Glutamatergic neuron (in vitro differentiated cells): Measurements from ENCODE around the gene CMSS1. TPM values are rescaled to one million over a fixed set of nuclear protein-coding genes. Genes with fewer than 3 reads are reported as not detected.

Source experiments
- DNase-seq: peaks from one replicate; pipeline ENCODE4 v3.0.0; 2022
- H3K27ac Mint-ChIP-seq: one replicate; pipeline ENCODE4 v1.8.0; 2020; ENCODE audit warnings: mild to moderate bottlenecking, mixed read lengths, inconsistent platforms; ENCODE audit not compliant: unreplicated experiment
- H3K27me3 Mint-ChIP-seq: one replicate; pipeline ENCODE4 v1.8.0; 2020; ENCODE audit warnings: mild to moderate bottlenecking, moderate library complexity, mixed read lengths, inconsistent platforms; ENCODE audit not compliant: unreplicated experiment
- H3K36me3 Mint-ChIP-seq: one replicate; pipeline ENCODE4 v1.8.0; 2020; ENCODE audit warnings: mild to moderate bottlenecking, mixed read lengths, inconsistent platforms; ENCODE audit not compliant: unreplicated experiment
- H3K4me1 Mint-ChIP-seq: one replicate; pipeline ENCODE4 v1.8.0; 2020; ENCODE audit warnings: mild to moderate bottlenecking, low read depth, mixed read lengths, inconsistent platforms; ENCODE audit not compliant: unreplicated experiment
- H3K4me3 Mint-ChIP-seq: one replicate; pipeline ENCODE4 v1.8.0; 2020; ENCODE audit warnings: mild to moderate bottlenecking, mixed read lengths, inconsistent platforms; ENCODE audit not compliant: unreplicated experiment
- H3K9me3 Mint-ChIP-seq: one replicate; pipeline ENCODE4 v1.8.0; 2020; ENCODE audit warnings: mild to moderate bottlenecking, moderate library complexity, mixed read lengths, inconsistent platforms; ENCODE audit not compliant: unreplicated experiment
- CTCF ChIP-seq: fragments of 200-600 bp; sonication (generic); IDR thresholded peaks from one replicate; pipeline ENCODE4 v1.5.0; 2021; ENCODE audit not compliant: partially characterized antibody, unreplicated experiment
- total RNA-seq: library from RNA; stranded (reverse); fragmentation: NEBNext Ultra II Directional; extraction: Animal tissue kit (Norgen Biotek cat#: 25700); gene quantifications from one replicate; pipeline ENCODE4 v1.2.1, GENCODE V29; 2021; ENCODE audit not compliant: unreplicated experiment

The CMSS1 gene
- total RNA-seq, 1 donor from 2014 or later = 37.8 TPM

- no peak for DNase-seq
- no peak overlapping the region for H3K27ac Mint-ChIP-seq
- H3K9me3 Mint-ChIP-seq = no peaks in the 10 kb centered on the region
- H3K36me3 Mint-ChIP-seq = no peaks in the 10 kb centered on the region
- no peaks in the 10 kb centered on the region for H3K27me3 Mint-ChIP-seq
- H3K4me3 Mint-ChIP-seq = no peak overlapping the region
- TF ChIP-seq CTCF = no peak
- H3K4me1 Mint-ChIP-seq = no peaks in the 10 kb centered on the region
Observed at GRCh38 chr3:100169201-100169920, 351.7 kb downstream of the CMSS1 start.

GRCh38 chr3:100170486-100170885 is 352.8 kb downstream of the CMSS1 start:
- no peak overlapping the region for H3K27ac Mint-ChIP-seq
- no peaks in the 10 kb centered on the region for H3K27me3 Mint-ChIP-seq
- DNase-seq = no peak
- H3K4me3 Mint-ChIP-seq = no peak overlapping the region
- no peaks in the 10 kb centered on the region for H3K9me3 Mint-ChIP-seq
- TF ChIP-seq CTCF = no peak
- H3K4me1 Mint-ChIP-seq = no peaks in the 10 kb centered on the region
- H3K36me3 Mint-ChIP-seq = no peaks in the 10 kb centered on the region

GRCh38 chr3:100171211-100171914 is 353.7 kb downstream of the CMSS1 start:
- H3K27me3 Mint-ChIP-seq = no peaks in the 10 kb centered on the region
- H3K4me3 Mint-ChIP-seq = no peak overlapping the region
- no peaks in the 10 kb centered on the region for H3K36me3 Mint-ChIP-seq
- H3K27ac Mint-ChIP-seq = no peak overlapping the region
- H3K4me1 Mint-ChIP-seq = no peaks in the 10 kb centered on the region
- no peak for DNase-seq
- no peak for TF ChIP-seq CTCF
- H3K9me3 Mint-ChIP-seq = no peaks in the 10 kb centered on the region

- no peaks in the 10 kb centered on the region for H3K27me3 Mint-ChIP-seq
- no peak for TF ChIP-seq CTCF
- H3K4me3 Mint-ChIP-seq = no peak overlapping the region
- no peaks in the 10 kb centered on the region for H3K4me1 Mint-ChIP-seq
- H3K27ac Mint-ChIP-seq = no peak overlapping the region
- H3K36me3 Mint-ChIP-seq = peaks cover 8% of the 10 kb centered on the region
- no peak for DNase-seq
- H3K9me3 Mint-ChIP-seq = no peaks in the 10 kb centered on the region
Observed at GRCh38 chr3:100173961-100174360, 356.3 kb downstream of the CMSS1 start.
